NB4 (cell line): ENCODE measurements around the gene COL21A1.

Experiments used
- DNase-seq: peaks from one replicate; pipeline ENCODE4 v3.0.0; 2010; ENCODE audit warnings: low read depth
- H3K4me3 ChIP-seq: one replicate; pipeline ENCODE4 v1.5.1; 2011; ENCODE audit warnings: mild to moderate bottlenecking, low read depth, low read length, moderate library complexity
- MAX ChIP-seq: IDR thresholded peaks from 2 replicates; pipeline ENCODE4 v1.6.1; 2011; ENCODE audit warnings: low read depth, low read length
- MYC ChIP-seq: IDR thresholded peaks from 2 replicates; pipeline ENCODE4 v1.6.1; 2011; ENCODE audit warnings: low read depth, low read length
- POLR2A ChIP-seq: IDR thresholded peaks from 2 replicates; pipeline ENCODE4 v1.6.1; 2011; ENCODE audit warnings: mild to moderate bottlenecking; ENCODE audit not compliant: insufficient read length; ENCODE audit errors: extremely low read depth
- TF ChIP-seq, protein P1 (sequence below): IDR thresholded peaks from one replicate; pipeline ENCODE4 v1.5.1; 2012; ENCODE audit warnings: low read depth, low read length

COL21A1 gene

GRCh38 chr6:56101141-56101553, 146.2 kb downstream of the COL21A1 start:
- DNase-seq: peak; percentile 96
- no peak overlapping the region for H3K4me3 ChIP-seq
- TF ChIP-seq MAX: peak; percentile 81; the same call in 1 of the 2 replicates
- TF ChIP-seq POLR2A: no peak
- TF ChIP-seq, protein P1, sequence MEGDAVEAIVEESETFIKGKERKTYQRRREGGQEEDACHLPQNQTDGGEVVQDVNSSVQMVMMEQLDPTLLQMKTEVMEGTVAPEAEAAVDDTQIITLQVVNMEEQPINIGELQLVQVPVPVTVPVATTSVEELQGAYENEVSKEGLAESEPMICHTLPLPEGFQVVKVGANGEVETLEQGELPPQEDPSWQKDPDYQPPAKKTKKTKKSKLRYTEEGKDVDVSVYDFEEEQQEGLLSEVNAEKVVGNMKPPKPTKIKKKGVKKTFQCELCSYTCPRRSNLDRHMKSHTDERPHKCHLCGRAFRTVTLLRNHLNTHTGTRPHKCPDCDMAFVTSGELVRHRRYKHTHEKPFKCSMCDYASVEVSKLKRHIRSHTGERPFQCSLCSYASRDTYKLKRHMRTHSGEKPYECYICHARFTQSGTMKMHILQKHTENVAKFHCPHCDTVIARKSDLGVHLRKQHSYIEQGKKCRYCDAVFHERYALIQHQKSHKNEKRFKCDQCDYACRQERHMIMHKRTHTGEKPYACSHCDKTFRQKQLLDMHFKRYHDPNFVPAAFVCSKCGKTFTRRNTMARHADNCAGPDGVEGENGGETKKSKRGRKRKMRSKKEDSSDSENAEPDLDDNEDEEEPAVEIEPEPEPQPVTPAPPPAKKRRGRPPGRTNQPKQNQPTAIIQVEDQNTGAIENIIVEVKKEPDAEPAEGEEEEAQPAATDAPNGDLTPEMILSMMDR: no peak
- TF ChIP-seq MYC: peak; percentile 74

DNA sequence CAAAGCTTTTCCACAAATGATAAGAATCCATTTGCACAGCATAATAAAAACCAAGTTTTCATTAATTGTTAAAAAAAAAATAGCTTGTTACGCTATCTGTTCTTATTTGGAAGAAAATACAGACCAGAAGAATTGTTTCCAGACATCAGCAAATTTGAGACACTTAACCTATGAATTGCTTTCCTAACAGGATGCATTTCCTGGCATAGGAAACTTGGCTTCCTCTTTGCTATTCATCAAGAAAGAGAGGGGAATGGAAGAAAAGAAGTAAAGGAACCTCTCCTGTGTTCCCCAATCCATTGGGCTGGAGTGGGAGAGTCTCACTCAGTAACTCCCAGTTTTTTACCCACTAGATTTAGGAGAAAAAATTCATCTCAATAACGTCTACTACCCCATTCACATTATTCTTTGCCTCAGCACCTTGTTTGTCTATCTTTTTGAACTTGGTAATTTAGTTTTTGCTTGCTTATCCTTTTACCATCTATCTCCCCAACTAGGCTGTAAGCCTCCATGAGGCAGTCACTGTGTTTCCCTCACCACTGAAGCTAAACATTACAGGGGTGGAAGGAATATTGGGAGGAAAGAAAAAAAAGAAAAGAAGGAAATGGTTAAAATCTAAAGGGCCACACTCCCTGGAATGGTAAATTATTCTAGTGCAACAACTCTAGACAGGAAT, 150.3 kb downstream of the COL21A1 start:
- H3K4me3 ChIP-seq: no peak overlapping the region
- TF ChIP-seq, protein P1: no peak
- TF ChIP-seq POLR2A: no peak
- TF ChIP-seq MYC: no peak
- TF ChIP-seq MAX: no peak
- DNase-seq: no peak

- DNase-seq: no peak
- no peak overlapping the region for H3K4me3 ChIP-seq
- TF ChIP-seq POLR2A (no peak), MAX (no peak), MYC (no peak)
- TF ChIP-seq, protein P1: no peak
These were observed 150.8 kb downstream of the COL21A1 start for GRCh38 chr6:56096541-56096940.

GRCh38 chr6:56093776-56094175, 153.6 kb downstream of the COL21A1 start:
- DNase-seq: peak; percentile 56
- no peak overlapping the region for H3K4me3 ChIP-seq
- TF ChIP-seq MAX: no peak
- TF ChIP-seq MYC: no peak
- TF ChIP-seq, protein P1: no peak
- TF ChIP-seq POLR2A: no peak

- TF ChIP-seq, protein P1: no peak
- TF ChIP-seq MAX (peak; percentile 75), MYC (peak; percentile 71), POLR2A (no peak)
- DNase-seq: peak; percentile 73
- H3K4me3 ChIP-seq: no peak overlapping the region
These were observed 156.1 kb downstream of the COL21A1 start for GRCh38 chr6:56091159-56091869.
